Effector memory CD8-positive, alpha-beta T cell (primary cell): ENCODE measurements around the gene ZSCAN18.

Experiments
- ATAC-seq: fragments of 150-1000 bp; cut with Tn5 transposase; replicated peaks from 2 replicates; pipeline ENCODE4 v1.10.0; 2021; ENCODE audit warnings: mild to moderate bottlenecking, moderate library complexity
- DNase-seq, 3 experiments: peaks; one replicate each; pipeline ENCODE4 v3.0.0; 2021
- H3K27ac Mint-ChIP-seq, 2 donors: one replicate each; pipeline ENCODE4 v1.8.0; 2022; ENCODE audit warnings: mild to moderate bottlenecking in 2 of 2, mixed read lengths in 2 of 2, moderate library complexity in 2 of 2
- H3K27me3 Mint-ChIP-seq, 2 donors: one replicate each; pipeline ENCODE4 v1.8.0; 2022; ENCODE audit warnings: mixed read lengths in 2 of 2
- H3K36me3 Mint-ChIP-seq: one replicate; pipeline ENCODE4 v1.8.0; 2022; ENCODE audit warnings: mild to moderate bottlenecking, moderate library complexity, mixed read lengths; ENCODE audit not compliant: insufficient read depth
- H3K4me1 Mint-ChIP-seq, 2 donors: one replicate each; pipeline ENCODE4 v1.8.0; 2022; ENCODE audit warnings: low read depth in 2 of 2, mixed read lengths in 2 of 2
- H3K4me3 Mint-ChIP-seq, 2 donors: one replicate each; pipeline ENCODE4 v1.8.0; 2022; ENCODE audit warnings: mild to moderate bottlenecking in 2 of 2, mixed read lengths in 2 of 2, moderate library complexity in 2 of 2
- H3K9me3 Mint-ChIP-seq, 2 donors: one replicate each; pipeline ENCODE4 v1.8.0; 2022; ENCODE audit warnings: mixed read lengths in 2 of 2

The ZSCAN18 gene

GRCh38 chr19:58067240-58067912 is 30.7 kb downstream of the ZSCAN18 start:
- Mint-ChIP-seq H3K9me3 (peaks cover 21 to 44% of the 10 kb centered on the region in 2 donors), H3K4me3 (no peak overlapping the region), H3K36me3 (no peaks in the 10 kb centered on the region), H3K27ac (no peak overlapping the region), H3K27me3 (no peaks in the 10 kb centered on the region), H3K4me1 (no peaks in the 10 kb centered on the region)
- ATAC-seq (no peak), DNase-seq (no peak)

GRCh38 chr19:58063712-58064111 is 34.3 kb downstream of the ZSCAN18 start:
- no peaks in the 10 kb centered on the region for H3K4me1 Mint-ChIP-seq
- H3K36me3 Mint-ChIP-seq: no peaks in the 10 kb centered on the region
- ATAC-seq (no peak), DNase-seq (no peak)
- no peak overlapping the region for H3K27ac Mint-ChIP-seq
- H3K27me3 Mint-ChIP-seq: peaks cover 2 to 3% of the 10 kb centered on the region in 2 donors
- H3K4me3 Mint-ChIP-seq: no peak overlapping the region
- H3K9me3 Mint-ChIP-seq: peaks cover 16 to 42% of the 10 kb centered on the region in 2 donors

GRCh38 chr19:58060231-58060630 is 37.8 kb downstream of the ZSCAN18 start:
- DNase-seq: no peak
- Mint-ChIP-seq H3K4me1 (peaks cover 0 to 4% of the 10 kb centered on the region in 2 donors), H3K4me3 (peak overlapping the region in 1 of 2 donors; percentile 46), H3K36me3 (peaks cover 5% of the 10 kb centered on the region), H3K27me3 (peaks cover 17 to 27% of the 10 kb centered on the region in 2 donors), H3K9me3 (peaks cover 12 to 22% of the 10 kb centered on the region in 2 donors), H3K27ac (no peak overlapping the region)
- ATAC-seq: no peak

- peaks cover 5% of the 10 kb centered on the region for H3K36me3 Mint-ChIP-seq
- peaks cover 19 to 33% of the 10 kb centered on the region in 2 donors for H3K27me3 Mint-ChIP-seq
- H3K9me3 Mint-ChIP-seq: peaks cover 14 to 26% of the 10 kb centered on the region in 2 donors
- no peak for DNase-seq
- H3K4me1 Mint-ChIP-seq: peaks cover 0 to 6% of the 10 kb centered on the region in 2 donors
- no peak overlapping the region for H3K27ac Mint-ChIP-seq
- H3K4me3 Mint-ChIP-seq: no peak overlapping the region
- ATAC-seq: no peak
These were observed 38.4 kb downstream of the ZSCAN18 start for GRCh38 chr19:58059671-58060078.

- DNase-seq (peak in 1 of 3 experiments; percentile 3), ATAC-seq (peak; percentile 56)
- Mint-ChIP-seq H3K4me3 (peak within 1 kb of the TSS; percentile 46 to 69), H3K27me3 (peaks cover 19 to 36% of the 10 kb centered on the region in 2 donors), H3K36me3 (peaks cover 5% of the 10 kb centered on the region), H3K27ac (no peak within 1 kb of the TSS), H3K4me1 (peaks cover 0 to 6% of the 10 kb centered on the region in 2 donors), H3K9me3 (peaks cover 15 to 26% of the 10 kb centered on the region in 2 donors)
These were observed 38.9 kb downstream of the ZSCAN18 start, which contains the start of gene ZNF135 for GRCh38 chr19:58059003-58059670. TSS of gene ZNF135 (plus strand) at chr19:58059282. CDS start at chr19:58060003, 721 bp downstream.

GRCh38 chr19:58058467-58058866 is 39.6 kb downstream of the ZSCAN18 start:
- ATAC-seq (no peak), DNase-seq (no peak)
- no peak overlapping the region for H3K27ac Mint-ChIP-seq
- peaks cover 19 to 36% of the 10 kb centered on the region in 2 donors for H3K27me3 Mint-ChIP-seq
- H3K9me3 Mint-ChIP-seq: peaks cover 13 to 20% of the 10 kb centered on the region in 2 donors
- peak overlapping the region in 1 of 2 donors; percentile 69 for H3K4me3 Mint-ChIP-seq
- peaks cover 0 to 6% of the 10 kb centered on the region in 2 donors for H3K4me1 Mint-ChIP-seq
- peaks cover 5% of the 10 kb centered on the region for H3K36me3 Mint-ChIP-seq

- H3K27me3 Mint-ChIP-seq: peaks cover 19 to 36% of the 10 kb centered on the region in 2 donors
These were observed 41.2 kb downstream of the ZSCAN18 start for GRCh38 chr19:58056861-58057260.

GRCh38 chr19:58056261-58056660 is 41.8 kb downstream of the ZSCAN18 start:
- no peak overlapping the region for H3K4me3 Mint-ChIP-seq
- peaks cover 5% of the 10 kb centered on the region for H3K36me3 Mint-ChIP-seq
- H3K9me3 Mint-ChIP-seq: peaks cover 13 to 15% of the 10 kb centered on the region in 2 donors
- no peak for DNase-seq
- H3K27ac Mint-ChIP-seq: no peak overlapping the region
- ATAC-seq: no peak
- H3K4me1 Mint-ChIP-seq: peaks cover 0 to 6% of the 10 kb centered on the region in 2 donors
- H3K27me3 Mint-ChIP-seq: peaks cover 19 to 36% of the 10 kb centered on the region in 2 donors

More at GRCh38 chr19:58056861-58057260, 41.2 kb downstream of the ZSCAN18 start:
- H3K27ac Mint-ChIP-seq: no peak overlapping the region
- peaks cover 13 to 15% of the 10 kb centered on the region in 2 donors for H3K9me3 Mint-ChIP-seq
- peaks cover 0 to 6% of the 10 kb centered on the region in 2 donors for H3K4me1 Mint-ChIP-seq
- no peak for ATAC-seq
- H3K36me3 Mint-ChIP-seq: peaks cover 5% of the 10 kb centered on the region
- no peak overlapping the region for H3K4me3 Mint-ChIP-seq
- no peak for DNase-seq

- peaks cover 13 to 15% of the 10 kb centered on the region in 2 donors for H3K9me3 Mint-ChIP-seq
- DNase-seq: no peak
- H3K4me1 Mint-ChIP-seq: peaks cover 0 to 6% of the 10 kb centered on the region in 2 donors
- H3K27me3 Mint-ChIP-seq: peaks cover 19 to 36% of the 10 kb centered on the region in 2 donors
- H3K4me3 Mint-ChIP-seq: peak overlapping the region; percentile 25 to 40
- H3K27ac Mint-ChIP-seq: no peak overlapping the region
- H3K36me3 Mint-ChIP-seq: peaks cover 5% of the 10 kb centered on the region
- ATAC-seq: no peak
These were observed 42.8 kb downstream of the ZSCAN18 start for GRCh38 chr19:58054901-58055874.

GRCh38 chr19:58053480-58054156 is 44.4 kb downstream of the ZSCAN18 start:
- Mint-ChIP-seq H3K36me3 (peaks cover 5% of the 10 kb centered on the region), H3K4me1 (peaks cover 0 to 6% of the 10 kb centered on the region in 2 donors), H3K27ac (no peak overlapping the region), H3K9me3 (peaks cover 20 to 26% of the 10 kb centered on the region in 2 donors), H3K4me3 (no peak overlapping the region), H3K27me3 (peaks cover 16 to 33% of the 10 kb centered on the region in 2 donors)
- no peak for ATAC-seq
- no peak for DNase-seq

GRCh38 chr19:58052256-58052655 is 45.8 kb downstream of the ZSCAN18 start:
- Mint-ChIP-seq H3K9me3 (peaks cover 18 to 26% of the 10 kb centered on the region in 2 donors), H3K36me3 (peaks cover under 1% of the 10 kb centered on the region), H3K27ac (no peak overlapping the region), H3K27me3 (peaks cover 12 to 29% of the 10 kb centered on the region in 2 donors), H3K4me3 (no peak overlapping the region), H3K4me1 (peaks cover 0 to 6% of the 10 kb centered on the region in 2 donors)
- no peak for DNase-seq
- ATAC-seq: no peak

- H3K9me3 Mint-ChIP-seq: peaks cover 16 to 29% of the 10 kb centered on the region in 2 donors
- no peak for ATAC-seq
These were observed 50.4 kb downstream of the ZSCAN18 start for GRCh38 chr19:58047672-58048071.

More at GRCh38 chr19:58047672-58048071, 50.4 kb downstream of the ZSCAN18 start:
- Mint-ChIP-seq H3K36me3 (no peaks in the 10 kb centered on the region), H3K4me3 (no peak overlapping the region), H3K27me3 (no peaks in the 10 kb centered on the region), H3K27ac (no peak overlapping the region), H3K4me1 (no peaks in the 10 kb centered on the region)
- DNase-seq: no peak
